AG04450 (cell line): ENCODE data around the gene MYL9. TPM values are rescaled to one million over a fixed set of nuclear protein-coding genes. Genes with fewer than 3 reads are reported as not detected.

ENCODE experiments used
- CTCF ChIA-PET: fragments of 300-600, 350-600 bp; formaldehyde crosslinking; extraction: SDS; loops from one replicate; lab custom pipeline; 2022; ENCODE audit warnings: antibody characterized with exemption, inconsistent platforms; lab: Charles Lee
- POLR2A ChIA-PET: fragments of 350-600 bp; formaldehyde crosslinking; extraction: SDS; loops from one replicate; lab custom pipeline; 2021; ENCODE audit warnings: antibody characterized with exemption, inconsistent platforms; lab: Yijun Ruan, JAX
- DNase-seq: peaks from one replicate; pipeline ENCODE4 v3.0.0-alpha.2; 2011; ENCODE audit warnings: low read depth, low spot score
- H3K27ac ChIP-seq: one replicate; pipeline ENCODE4 v1.5.1; 2012; ENCODE audit warnings: low read depth, low read length, control low read depth
- H3K27me3 ChIP-seq: one replicate; pipeline ENCODE4 v1.6.0; 2012; ENCODE audit warnings: low read length; ENCODE audit not compliant: control insufficient read depth, insufficient read depth
- H3K4me3 ChIP-seq: 2 replicates; pipeline ENCODE4 v1.5.1; 2011; ENCODE audit warnings: mild to moderate bottlenecking, low read depth, low read length, control low read depth
- H3K9me3 ChIP-seq: 2 replicates; pipeline ENCODE4 v1.5.1; 2012; ENCODE audit warnings: low read length; ENCODE audit not compliant: control insufficient read depth, insufficient read depth
- CTCF ChIP-seq: IDR thresholded peaks from 2 replicates; pipeline ENCODE4 v1.5.1; 2011; ENCODE audit warnings: low read depth, low read length, control low read depth, inconsistent platforms
- polyA plus RNA-seq: library from polyadenylated mRNA; depleted of rRNA; stranded (reverse); fragments of >200 nt; gene quantifications from 2 replicates; pipeline ENCODE4 v1.2.3, GENCODE V29; 2011

The MYL9 gene
- polyA plus RNA-seq, 1 experiment, result 273 TPM

- Histone ChIP-seq H3K27ac (no peak overlapping the region), H3K9me3 (peaks cover 3% of the 10 kb centered on the region; the same call in 1 of the 2 replicates), H3K4me3 (no peak overlapping the region), H3K27me3 (no peaks in the 10 kb centered on the region)
- ChIA-PET CTCF (no interaction called here), POLR2A (interaction anchor here (0.6 to 1.0 kb wide), 2 partner anchors 15 to 35 kb away, joined by 4 to 6 read pairs; partner anchors contain the start of gene TGIF2)
- DNase-seq, result no peak
- TF ChIP-seq CTCF, result no peak
These were observed 46.2 kb downstream of the MYL9 start for GRCh38 chr20:36587388-36588070.

- TF ChIP-seq CTCF, result no peak
- ChIA-PET CTCF (interaction anchor here (0.6 to 2.1 kb wide), 6 partner anchors 9 to 318 kb away, joined by 3 to 13 read pairs (median 4); partner anchors contain the start of gene RAB5IF), POLR2A (no interaction called here)
- H3K27ac ChIP-seq, result no peak overlapping the region
- no peaks in the 10 kb centered on the region for H3K27me3 ChIP-seq
- no peak overlapping the region for H3K4me3 ChIP-seq
- no peak for DNase-seq
- H3K9me3 ChIP-seq, result peaks cover 3% of the 10 kb centered on the region; the same call in 1 of the 2 replicates
These were observed 50.0 kb downstream of the MYL9 start for GRCh38 chr20:36591281-36591680.

GRCh38 chr20:36591854-36592641 is 50.7 kb downstream of the MYL9 start:
- Histone ChIP-seq H3K27me3 (no peaks in the 10 kb centered on the region), H3K4me3 (no peak overlapping the region), H3K9me3 (peaks cover 3% of the 10 kb centered on the region; the same call in 1 of the 2 replicates), H3K27ac (no peak overlapping the region)
- DNase-seq, result no peak
- TF ChIP-seq CTCF, result peak; percentile 50
- ChIA-PET CTCF (interaction anchor here (0.6 to 2.1 kb wide), 7 partner anchors 8 to 318 kb away, joined by 3 to 13 read pairs (median 3); partner anchors contain the start of gene RAB5IF), POLR2A (interaction anchor here (1.0 kb wide), 1 partner anchor 14 kb away, joined by 4 read pairs; the partner anchor contains the start of gene RAB5IF)

GRCh38 chr20:36593347-36593929 is 52.1 kb downstream of the MYL9 start:
- POLR2A ChIA-PET, result no interaction called here
- no peak overlapping the region for H3K27ac ChIP-seq
- CTCF ChIA-PET, result interaction anchor here (0.8 to 2.4 kb wide), 2 partner anchors 12 kb away, joined by 3 to 27 read pairs; partner anchors contain the start of gene RAB5IF
- no peak overlapping the region for H3K4me3 ChIP-seq
- H3K9me3 ChIP-seq, result peaks cover 3% of the 10 kb centered on the region; the same call in 1 of the 2 replicates
- DNase-seq, result no peak
- TF ChIP-seq CTCF, result no peak
- H3K27me3 ChIP-seq, result no peaks in the 10 kb centered on the region
